Loucy (cell line): Measurements from ENCODE around the gene SCN3A.
A peak's percentile ranks its signal among the peaks of the same experiment; 100 is the strongest.

Experiments
- H2AFZ ChIP-seq: fragments of 200-600 bp; sonication (generic); 2 replicates; pipeline ENCODE4 v1.6.0; 2016; ENCODE audit warnings: antibody characterized with exemption, mild to moderate bottlenecking, low read length, moderate library complexity
- H3F3A ChIP-seq: fragments of 200-600 bp; 2 replicates; pipeline ENCODE4 v1.6.0; 2016; ENCODE audit warnings: antibody characterized with exemption, low read depth, mild to moderate bottlenecking
- H3K27me3 ChIP-seq: fragments of 200-600 bp; sonication (generic); 2 replicates; pipeline ENCODE4 v1.6.1; 2014; ENCODE audit warnings: low read length, mild to moderate bottlenecking; ENCODE audit not compliant: insufficient read depth, poor library complexity, severe bottlenecking
- H3K36me3 ChIP-seq: fragments of 200-600 bp; sonication (generic); 2 replicates; pipeline ENCODE4 v1.6.1; 2016; ENCODE audit warnings: low read length; ENCODE audit not compliant: insufficient read depth
- H3K4me1 ChIP-seq: fragments of 200-600 bp; sonication (generic); 2 replicates; pipeline ENCODE4 v1.5.1; 2014; ENCODE audit warnings: low read length, mild to moderate bottlenecking; ENCODE audit not compliant: insufficient read depth, poor library complexity, severe bottlenecking
- H3K4me2 ChIP-seq: fragments of 200-600 bp; sonication (generic); 2 replicates; pipeline ENCODE4 v1.6.0; 2014; ENCODE audit warnings: antibody characterized with exemption, low read length, low read depth, mild to moderate bottlenecking; ENCODE audit not compliant: poor library complexity, severe bottlenecking
- H3K4me3 ChIP-seq: fragments of 200-600 bp; sonication (generic); 2 replicates; pipeline ENCODE4 v1.5.1; 2014; ENCODE audit warnings: low read length, mild to moderate bottlenecking, mixed read lengths; ENCODE audit not compliant: poor library complexity, severe bottlenecking
- H3K79me2 ChIP-seq: fragments of 200-600 bp; sonication (generic); 2 replicates; pipeline ENCODE4 v1.6.1; 2014; ENCODE audit warnings: low read length; ENCODE audit not compliant: insufficient read depth
- H3K9ac ChIP-seq: fragments of 200-600 bp; sonication (generic); 2 replicates; pipeline ENCODE4 v1.6.0; 2014; ENCODE audit warnings: mild to moderate bottlenecking, low read depth, low read length, moderate library complexity; ENCODE audit not compliant: poor library complexity, severe bottlenecking
- H3K9me2 ChIP-seq: fragments of 200-600 bp; sonication (generic); replicated peaks from 2 replicates; pipeline ENCODE4 v1.6.1; 2016; ENCODE audit warnings: low read depth, low read length, mixed read lengths
- H3K9me3 ChIP-seq: fragments of 200-600 bp; sonication (generic); 2 replicates; pipeline ENCODE4 v1.6.1; 2014; ENCODE audit warnings: mild to moderate bottlenecking, antibody characterized with exemption, low read length, low read depth; ENCODE audit not compliant: insufficient read depth
- H4K20me1 ChIP-seq: fragments of 200-600 bp; sonication (generic); 2 replicates; pipeline ENCODE4 v1.6.0; 2014; ENCODE audit warnings: antibody characterized with exemption, low read length, mild to moderate bottlenecking; ENCODE audit not compliant: insufficient read depth, poor library complexity, severe bottlenecking
- CTCF ChIP-seq: fragments of 200-600 bp; sonication (generic); conservative IDR thresholded peaks from 2 replicates; pipeline ENCODE4 v1.5.1; 2014; ENCODE audit warnings: mild to moderate bottlenecking, antibody characterized with exemption, low read length
- EZH2phosphoT487 ChIP-seq: fragments of 200-600 bp; IDR thresholded peaks from 2 replicates; pipeline ENCODE4 v1.6.1; 2018; ENCODE audit warnings: antibody characterized with exemption, mild to moderate bottlenecking, moderate library complexity, borderline replicate concordance

Gene SCN3A

DNA sequence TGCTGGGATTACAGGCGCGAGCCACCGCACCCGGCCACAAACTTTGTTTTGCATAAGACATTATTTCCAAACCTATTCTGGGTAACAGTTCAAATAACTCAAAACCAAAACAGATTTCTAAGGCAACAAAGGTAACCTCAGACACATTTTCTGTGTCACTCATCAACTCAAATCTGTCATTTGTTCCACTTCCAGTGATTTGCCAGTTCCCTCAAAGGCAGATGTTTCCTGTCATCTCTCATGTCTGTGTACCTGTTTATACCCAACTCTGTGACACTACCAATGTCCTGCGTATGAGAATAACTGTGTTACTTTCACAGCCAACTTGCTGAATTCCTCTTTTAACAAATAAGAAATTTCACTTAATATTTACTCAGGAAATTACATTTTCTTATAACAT, 54.4 kb downstream of the SCN3A start:
- Histone ChIP-seq H3K9ac (no peak overlapping the region), H3K79me2 (no peaks in the 10 kb centered on the region), H3K36me3 (no peaks in the 10 kb centered on the region), H3K9me3 (no peaks in the 10 kb centered on the region), H3K4me1 (peaks cover 42% of the 10 kb centered on the region), H2AFZ (no peak overlapping the region), H3K4me3 (no peak overlapping the region), H4K20me1 (no peaks in the 10 kb centered on the region), H3K9me2 (no peaks in the 10 kb centered on the region), H3F3A (peaks cover 9% of the 10 kb centered on the region), H3K4me2 (peak overlapping the region; percentile 18), H3K27me3 (no peaks in the 10 kb centered on the region)
- TF ChIP-seq CTCF, result no peak
- no peak for TF ChIP-seq EZH2phosphoT487

- H3K36me3 ChIP-seq, result no peaks in the 10 kb centered on the region
- no peaks in the 10 kb centered on the region for H3K9me2 ChIP-seq
- peak overlapping the region; percentile 18; the same call in 1 of the 2 replicates for H2AFZ ChIP-seq
- peak overlapping the region; percentile 64 for H3K4me3 ChIP-seq
- 0 out of 2 replicates have a peak, but pooled peaks cover 6% of the 10 kb centered on the region for H3K79me2 ChIP-seq
- peak overlapping the region; percentile 65 for H3K9ac ChIP-seq
- no peaks in the 10 kb centered on the region for H3K27me3 ChIP-seq
- no peaks in the 10 kb centered on the region for H3K9me3 ChIP-seq
- no peaks in the 10 kb centered on the region for H4K20me1 ChIP-seq
- H3K4me2 ChIP-seq, result peak overlapping the region; percentile 73
- no peak for TF ChIP-seq EZH2phosphoT487
- no peak for TF ChIP-seq CTCF
- peaks cover 54% of the 10 kb centered on the region for H3K4me1 ChIP-seq
- peaks cover 9% of the 10 kb centered on the region for H3F3A ChIP-seq
Observed at GRCh38 chr2:165147186-165148045, 56.4 kb downstream of the SCN3A start.

GRCh38 chr2:165144315-165144714, 59.5 kb downstream of the SCN3A start:
- Histone ChIP-seq H2AFZ (peak overlapping the region; percentile 49; the same call in 1 of the 2 replicates), H3K9me3 (no peaks in the 10 kb centered on the region), H3K4me2 (peak overlapping the region; percentile 67), H3K9ac (peak overlapping the region; percentile 39), H3K36me3 (no peaks in the 10 kb centered on the region), H3K79me2 (0 out of 2 replicates have a peak, but pooled peaks cover 6% of the 10 kb centered on the region), H3F3A (peaks cover 9% of the 10 kb centered on the region), H3K4me1 (peaks cover 46% of the 10 kb centered on the region), H4K20me1 (no peaks in the 10 kb centered on the region), H3K4me3 (peak overlapping the region; percentile 64), H3K27me3 (no peaks in the 10 kb centered on the region), H3K9me2 (no peaks in the 10 kb centered on the region)
- no peak for TF ChIP-seq EZH2phosphoT487
- TF ChIP-seq CTCF, result no peak
